ENCODE results near the gene HECTD3.
"Not testable (repeated sequence)": the region's sequence is repeated elsewhere in the genome, so short reads cannot be mapped to it uniquely, and the experiment has no call there.

DNA sequence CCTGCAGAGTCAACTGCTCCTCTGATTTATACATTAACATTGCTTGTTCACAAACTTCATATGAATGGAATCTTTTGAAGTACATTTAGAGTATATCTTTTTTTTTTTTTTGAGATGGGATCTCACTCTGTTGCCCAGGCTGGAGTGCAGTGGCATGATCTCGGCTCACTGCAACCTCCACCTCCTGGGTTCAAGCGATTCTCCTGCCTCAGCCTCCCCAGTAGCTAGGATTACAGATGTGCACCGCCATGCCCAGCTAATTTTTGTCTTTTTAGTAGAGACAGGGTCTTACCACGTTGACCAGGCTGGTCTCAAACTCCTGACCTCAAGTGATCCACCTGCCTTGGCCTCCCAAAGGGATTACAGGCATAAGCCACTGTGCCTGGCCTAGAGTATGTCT lies 33.8 kb downstream of the HECTD3 start:
- TF ChIP-seq, protein P1, sequence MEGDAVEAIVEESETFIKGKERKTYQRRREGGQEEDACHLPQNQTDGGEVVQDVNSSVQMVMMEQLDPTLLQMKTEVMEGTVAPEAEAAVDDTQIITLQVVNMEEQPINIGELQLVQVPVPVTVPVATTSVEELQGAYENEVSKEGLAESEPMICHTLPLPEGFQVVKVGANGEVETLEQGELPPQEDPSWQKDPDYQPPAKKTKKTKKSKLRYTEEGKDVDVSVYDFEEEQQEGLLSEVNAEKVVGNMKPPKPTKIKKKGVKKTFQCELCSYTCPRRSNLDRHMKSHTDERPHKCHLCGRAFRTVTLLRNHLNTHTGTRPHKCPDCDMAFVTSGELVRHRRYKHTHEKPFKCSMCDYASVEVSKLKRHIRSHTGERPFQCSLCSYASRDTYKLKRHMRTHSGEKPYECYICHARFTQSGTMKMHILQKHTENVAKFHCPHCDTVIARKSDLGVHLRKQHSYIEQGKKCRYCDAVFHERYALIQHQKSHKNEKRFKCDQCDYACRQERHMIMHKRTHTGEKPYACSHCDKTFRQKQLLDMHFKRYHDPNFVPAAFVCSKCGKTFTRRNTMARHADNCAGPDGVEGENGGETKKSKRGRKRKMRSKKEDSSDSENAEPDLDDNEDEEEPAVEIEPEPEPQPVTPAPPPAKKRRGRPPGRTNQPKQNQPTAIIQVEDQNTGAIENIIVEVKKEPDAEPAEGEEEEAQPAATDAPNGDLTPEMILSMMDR (conservative IDR thresholded peaks at IDR 0.05; ENCODE audit: low read length), result not testable (repeated sequence)
- not testable (repeated sequence) for TF ChIP-seq EZH2phosphoT487 (IDR thresholded peaks at IDR 0.05; ENCODE audit: borderline replicate concordance, low read depth, low read length)

All from OCI-LY7 (cell line).